GM10266 (cell line): Measurements from ENCODE around the gene DYRK3.

Source experiments
- DNase-seq: peaks from one replicate; pipeline ENCODE4 v3.0.0; 2012; ENCODE audit errors: extremely low spot score
- TF ChIP-seq, protein P1 (sequence below): IDR thresholded peaks from 2 replicates; pipeline ENCODE4 v1.5.1; 2012; ENCODE audit warnings: mild to moderate bottlenecking, low read depth; ENCODE audit not compliant: control insufficient read depth, insufficient read depth; ENCODE audit errors: missing control alignments

The DYRK3 gene

DNA sequence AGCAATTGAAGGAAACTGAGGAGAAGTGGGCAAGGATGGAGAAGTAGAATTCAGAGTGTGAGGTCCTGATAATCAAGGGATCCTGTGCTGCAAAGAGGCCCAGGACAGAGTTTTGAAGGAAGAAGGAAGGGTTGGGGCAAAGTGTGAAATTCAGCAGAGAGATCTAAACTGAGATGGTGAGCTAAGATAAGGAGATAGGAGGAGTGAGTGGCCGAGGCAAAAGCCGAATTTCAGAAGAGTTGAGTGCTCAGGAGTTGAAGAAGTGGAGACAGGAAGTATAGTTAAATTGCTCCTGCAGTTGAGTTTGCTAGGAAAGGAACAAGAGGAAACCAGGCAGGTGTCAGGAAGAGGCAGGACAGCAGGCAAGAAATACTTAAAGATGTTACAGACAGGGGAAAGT, 33.0 kb downstream of the DYRK3 start:
- TF ChIP-seq, protein P1, sequence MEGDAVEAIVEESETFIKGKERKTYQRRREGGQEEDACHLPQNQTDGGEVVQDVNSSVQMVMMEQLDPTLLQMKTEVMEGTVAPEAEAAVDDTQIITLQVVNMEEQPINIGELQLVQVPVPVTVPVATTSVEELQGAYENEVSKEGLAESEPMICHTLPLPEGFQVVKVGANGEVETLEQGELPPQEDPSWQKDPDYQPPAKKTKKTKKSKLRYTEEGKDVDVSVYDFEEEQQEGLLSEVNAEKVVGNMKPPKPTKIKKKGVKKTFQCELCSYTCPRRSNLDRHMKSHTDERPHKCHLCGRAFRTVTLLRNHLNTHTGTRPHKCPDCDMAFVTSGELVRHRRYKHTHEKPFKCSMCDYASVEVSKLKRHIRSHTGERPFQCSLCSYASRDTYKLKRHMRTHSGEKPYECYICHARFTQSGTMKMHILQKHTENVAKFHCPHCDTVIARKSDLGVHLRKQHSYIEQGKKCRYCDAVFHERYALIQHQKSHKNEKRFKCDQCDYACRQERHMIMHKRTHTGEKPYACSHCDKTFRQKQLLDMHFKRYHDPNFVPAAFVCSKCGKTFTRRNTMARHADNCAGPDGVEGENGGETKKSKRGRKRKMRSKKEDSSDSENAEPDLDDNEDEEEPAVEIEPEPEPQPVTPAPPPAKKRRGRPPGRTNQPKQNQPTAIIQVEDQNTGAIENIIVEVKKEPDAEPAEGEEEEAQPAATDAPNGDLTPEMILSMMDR, result no peak

DNA sequence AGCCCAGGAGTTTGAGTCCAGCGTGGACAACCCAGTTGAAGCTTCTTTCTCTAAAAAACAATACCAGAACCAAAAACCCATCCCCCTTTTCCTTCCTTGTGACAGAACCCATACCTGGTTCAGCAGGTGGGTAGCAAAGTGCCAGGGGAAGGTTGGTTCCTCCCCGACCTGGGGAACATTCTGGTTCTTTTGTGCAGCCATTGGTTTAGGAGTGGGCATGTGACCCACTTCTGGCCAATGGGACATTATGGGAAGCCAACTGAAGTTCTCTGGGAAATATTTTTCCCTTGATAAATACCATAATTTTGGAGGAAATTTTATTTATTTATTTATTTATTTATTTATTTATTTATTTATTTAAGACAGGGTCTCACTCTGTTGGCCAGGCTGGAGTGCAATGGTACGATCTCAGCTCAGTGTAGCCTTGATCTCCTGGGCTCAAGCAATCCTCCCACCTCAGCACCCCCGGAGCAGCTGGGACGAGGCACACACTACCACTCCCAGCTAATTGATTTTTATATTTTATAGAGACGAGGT, 33.6 kb downstream of the DYRK3 start:
- TF ChIP-seq, protein P1, result no peak
- no peak for DNase-seq

More for the DNA sequence above, 33.0 kb downstream of the DYRK3 start:
- DNase-seq, result no peak

DNA sequence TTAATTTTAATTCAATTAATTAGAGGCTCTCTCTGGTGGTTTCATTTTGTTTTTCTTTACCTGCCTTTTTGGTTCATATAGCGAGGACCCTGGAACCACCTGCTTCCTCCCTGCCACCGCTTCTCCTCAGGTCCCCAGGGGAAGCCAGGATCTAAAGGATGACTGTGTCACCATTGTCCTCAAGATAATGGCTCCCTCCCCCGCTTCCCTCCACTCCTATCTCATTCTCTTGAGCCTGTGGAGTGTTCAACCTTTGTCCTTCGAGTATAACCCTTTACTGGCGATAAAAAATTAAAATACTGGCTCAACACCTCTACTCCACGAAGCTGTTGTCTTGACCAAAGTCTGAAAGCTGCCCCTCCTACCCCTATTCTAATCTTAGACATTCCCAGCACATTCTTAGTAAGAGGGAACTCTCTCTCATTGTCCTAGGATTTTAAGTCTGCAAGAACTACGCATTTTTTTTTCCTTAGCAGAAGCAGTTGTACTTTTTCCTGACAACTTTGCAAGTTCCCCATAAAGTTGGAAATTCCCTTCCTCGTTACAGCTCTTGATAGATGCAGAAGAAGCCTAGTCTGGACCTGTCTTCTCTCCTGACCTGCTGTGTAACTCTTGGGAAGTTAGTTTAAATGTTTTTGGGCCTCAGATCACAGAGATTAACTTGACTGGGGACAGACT, 36.8 kb downstream of the DYRK3 start:
- no peak for DNase-seq
- TF ChIP-seq, protein P1, result no peak

DNA sequence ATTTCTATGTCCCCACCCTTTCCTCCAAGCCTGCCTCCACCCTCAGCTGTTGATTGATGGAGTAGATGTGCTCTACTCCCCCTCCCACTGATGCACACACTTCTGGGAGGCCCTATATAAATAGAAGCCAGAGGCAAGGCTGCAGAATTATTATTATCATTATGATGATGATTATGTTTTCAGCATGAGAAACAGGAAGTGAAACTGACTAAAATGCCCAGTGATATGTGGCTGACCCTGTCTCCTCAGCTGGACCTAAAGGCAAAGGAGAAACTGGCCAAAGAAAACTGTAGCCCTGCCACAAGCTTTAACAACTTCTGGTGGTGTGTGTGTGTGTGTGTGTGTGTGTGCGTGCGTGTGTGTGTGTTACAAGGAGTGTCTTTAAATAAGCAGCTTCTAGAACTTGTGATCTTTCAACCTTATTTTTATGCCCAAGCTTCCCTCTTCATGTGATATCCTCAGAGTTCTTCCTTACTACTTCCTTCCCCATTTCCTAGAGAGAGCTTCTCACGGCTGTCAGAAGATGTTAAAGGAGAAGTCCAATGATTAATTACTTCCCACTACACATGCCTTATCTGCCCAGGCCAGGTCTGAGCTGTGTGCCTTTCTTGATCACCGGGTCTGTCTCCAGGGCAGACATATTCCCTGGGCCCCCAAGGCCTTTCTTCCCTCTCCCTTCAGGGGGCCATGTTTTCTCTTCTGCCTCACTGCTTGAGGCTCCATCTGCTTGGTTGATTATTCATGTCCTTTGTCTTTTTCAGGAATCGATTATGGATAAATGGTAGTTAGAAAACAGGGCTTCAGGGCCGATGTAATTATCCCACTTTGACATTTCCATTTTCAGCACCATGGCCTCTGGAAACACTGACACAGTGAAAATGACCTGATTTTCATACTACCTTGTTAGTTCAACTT, 37.8 kb downstream of the DYRK3 start:
- DNase-seq, result peak; percentile 46

DNA sequence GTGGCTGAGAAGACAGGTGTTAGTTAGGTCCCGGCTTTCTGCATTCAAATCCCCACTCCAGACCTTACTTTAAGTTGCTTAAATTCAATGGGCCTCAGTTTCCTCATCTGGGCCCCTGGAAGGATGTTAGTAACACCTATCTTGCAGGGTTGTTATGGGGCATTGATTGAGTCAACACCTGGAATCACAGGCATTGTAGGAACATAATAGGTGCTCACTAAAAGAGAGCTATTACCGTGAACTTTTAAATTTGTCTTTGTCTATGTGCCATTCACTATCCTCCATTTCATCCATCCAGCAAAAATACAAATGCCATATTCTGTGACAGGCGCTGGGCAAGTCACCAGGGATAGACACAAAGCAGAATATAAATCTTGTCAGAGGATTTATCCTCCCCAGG, 38.9 kb downstream of the DYRK3 start:
- TF ChIP-seq, protein P1, result no peak
- no peak for DNase-seq

More for the DNA sequence above, 37.8 kb downstream of the DYRK3 start:
- TF ChIP-seq, protein P1, result no peak

DNA sequence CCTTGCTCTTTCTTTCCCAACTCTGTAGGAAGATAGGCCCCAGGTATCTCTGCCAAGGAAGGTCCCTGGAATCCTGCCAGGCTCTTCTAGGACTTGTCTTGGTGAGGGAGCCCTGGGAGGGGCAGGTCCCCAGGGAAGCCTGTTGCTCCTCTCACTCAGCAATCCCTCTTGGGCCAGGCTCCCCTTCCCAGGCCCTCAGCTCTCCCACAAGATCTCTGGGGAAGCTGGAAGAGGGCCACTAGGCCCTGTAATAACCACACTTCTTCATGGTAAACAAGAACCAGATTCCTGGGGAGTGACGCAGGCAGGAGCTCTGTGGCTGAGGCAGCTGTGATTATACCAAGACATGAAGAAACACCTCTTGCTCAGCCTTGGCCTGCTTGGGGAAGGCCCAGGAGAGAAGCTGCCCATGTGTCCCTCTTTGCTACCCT, 39.4 kb downstream of the DYRK3 start:
- DNase-seq, result no peak
- TF ChIP-seq, protein P1, result no peak
